GM19468 (cell line): ENCODE results near the gene TSC22D4.
"Not testable (repeated sequence)": the region's sequence is repeated elsewhere in the genome, so short reads cannot be mapped to it uniquely, and the experiment has no call there.

Experiments
- ATAC-seq: cut with Tn5 transposase; IDR thresholded peaks from one replicate; pipeline ENCODE4 v1.9.1; 2021; ENCODE audit warnings: mild to moderate bottlenecking, moderate library complexity, moderate number of reproducible peaks; ENCODE audit not compliant: unreplicated experiment; ENCODE audit errors: extremely low read depth

The TSC22D4 gene

DNA sequence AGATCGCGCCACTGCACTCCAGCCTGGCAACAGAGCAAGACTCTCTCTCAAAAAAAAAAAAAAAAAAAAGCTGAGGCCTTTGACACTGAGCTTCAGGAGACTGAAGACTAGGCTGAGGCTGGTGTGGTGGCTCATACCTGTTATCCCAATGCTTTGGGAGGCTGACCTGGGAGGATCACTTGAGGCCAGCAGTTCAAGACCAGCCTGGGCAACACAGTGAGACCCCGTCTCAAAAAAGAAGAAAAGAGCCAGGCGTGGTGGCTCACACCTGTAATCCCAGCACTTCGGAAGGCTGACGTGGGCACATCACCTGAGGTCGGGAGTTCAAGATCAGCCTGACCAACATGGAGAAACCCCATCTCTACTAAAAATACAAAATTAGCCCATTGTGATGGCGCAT lies 31.7 kb downstream of the TSC22D4 start:
- not testable (repeated sequence) for ATAC-seq

DNA sequence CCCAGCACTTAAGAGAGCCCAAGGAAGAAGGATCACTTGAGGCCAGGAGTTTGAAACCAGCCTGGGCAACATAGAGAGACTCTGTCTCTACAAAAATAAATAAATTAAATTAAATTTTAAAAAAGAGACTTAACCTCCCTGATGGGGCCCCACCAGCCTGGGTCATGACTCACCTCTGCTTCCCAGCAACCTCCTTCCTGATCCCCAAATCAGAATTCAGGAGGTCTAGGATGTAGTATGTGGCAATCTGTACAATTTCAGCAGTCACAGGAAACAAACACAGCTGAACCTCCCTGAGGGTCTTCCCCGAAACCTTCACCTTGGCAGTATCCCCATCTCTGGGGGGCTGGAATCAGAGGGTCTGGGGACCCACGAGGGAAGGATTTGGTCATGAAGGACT lies 33.0 kb downstream of the TSC22D4 start:
- ATAC-seq, result no peak

DNA sequence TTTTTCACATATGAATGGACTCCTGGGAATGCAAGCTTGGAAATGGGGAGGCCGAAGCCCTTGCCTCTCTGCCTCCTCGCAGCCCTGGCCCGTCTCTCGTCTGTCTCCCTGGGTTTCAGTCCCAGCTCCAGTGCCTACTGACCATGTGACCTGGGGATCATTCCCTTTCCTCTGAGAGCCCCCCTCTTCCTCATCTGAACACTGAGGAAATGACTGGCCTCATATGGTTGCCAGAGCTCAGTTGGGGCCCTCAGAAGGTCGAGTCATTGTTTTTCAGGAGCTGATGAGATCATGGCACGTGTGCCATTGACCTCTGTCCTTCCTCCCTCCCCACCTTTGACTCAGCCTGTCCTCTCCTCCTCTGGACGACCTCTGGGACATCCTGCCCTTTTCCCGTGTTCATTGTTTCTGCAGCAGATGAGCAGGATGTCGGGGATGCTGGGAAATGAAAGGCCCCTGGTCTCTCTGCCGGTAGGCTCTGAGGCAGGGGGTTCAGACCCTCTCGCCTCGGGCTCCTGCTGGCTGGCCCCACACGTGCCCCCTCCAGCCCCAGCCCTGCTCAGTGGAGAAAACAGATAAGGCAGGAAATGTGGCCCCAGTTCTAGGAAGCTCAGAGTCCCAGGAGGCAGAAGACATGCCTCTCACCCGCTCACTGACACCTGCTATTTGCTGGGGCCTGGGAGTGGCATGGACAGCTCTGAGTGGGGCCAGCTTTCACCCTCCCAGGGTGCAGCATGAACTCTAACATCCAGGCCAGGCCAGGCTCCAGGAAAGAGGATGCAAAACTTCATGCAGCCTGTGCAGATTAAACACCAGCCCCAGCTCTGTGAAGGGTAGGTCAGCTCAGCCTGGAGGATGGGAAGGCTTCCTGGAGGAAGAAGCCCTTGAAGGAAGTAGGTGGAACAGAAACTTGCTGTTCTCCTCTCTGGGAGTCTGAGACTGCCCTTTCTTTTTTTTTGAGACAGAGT lies 34.4 kb downstream of the TSC22D4 start:
- no peak for ATAC-seq

DNA sequence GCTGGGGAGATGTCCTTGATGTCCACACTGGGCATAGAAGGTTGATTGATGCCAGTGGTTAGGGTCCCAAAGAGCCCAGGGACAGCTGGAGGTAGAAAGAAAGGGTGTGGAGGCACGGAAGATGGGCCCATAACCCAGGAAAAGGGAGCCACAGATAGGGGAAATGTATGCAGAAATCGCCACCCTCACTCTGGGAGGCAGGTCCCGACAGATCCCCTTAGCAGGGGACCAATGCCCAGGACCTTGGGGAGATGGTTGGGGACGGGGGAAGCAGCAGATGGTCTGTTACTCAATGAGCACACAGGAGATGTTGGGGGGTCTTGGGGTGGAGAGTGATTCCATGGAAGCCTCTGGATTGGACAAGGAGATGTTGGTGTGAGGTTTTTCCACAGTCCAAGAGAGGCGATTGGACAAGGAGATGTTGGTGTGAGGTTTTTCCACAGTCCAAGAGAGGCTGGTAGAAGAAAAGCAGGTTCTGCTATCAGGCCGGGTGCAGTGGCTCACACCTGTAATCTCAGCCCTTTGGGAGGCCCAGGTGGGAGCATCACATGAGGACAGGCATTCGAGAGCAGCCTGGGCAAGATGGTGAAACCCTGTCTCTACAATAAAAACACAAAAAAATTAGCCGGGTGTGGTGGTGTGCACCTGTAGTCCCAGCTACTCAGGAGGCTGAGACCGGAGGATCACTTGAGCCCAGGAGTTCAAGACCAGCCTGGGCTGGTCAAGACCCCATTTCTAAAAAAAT lies 35.7 kb downstream of the TSC22D4 start:
- ATAC-seq, result no peak

DNA sequence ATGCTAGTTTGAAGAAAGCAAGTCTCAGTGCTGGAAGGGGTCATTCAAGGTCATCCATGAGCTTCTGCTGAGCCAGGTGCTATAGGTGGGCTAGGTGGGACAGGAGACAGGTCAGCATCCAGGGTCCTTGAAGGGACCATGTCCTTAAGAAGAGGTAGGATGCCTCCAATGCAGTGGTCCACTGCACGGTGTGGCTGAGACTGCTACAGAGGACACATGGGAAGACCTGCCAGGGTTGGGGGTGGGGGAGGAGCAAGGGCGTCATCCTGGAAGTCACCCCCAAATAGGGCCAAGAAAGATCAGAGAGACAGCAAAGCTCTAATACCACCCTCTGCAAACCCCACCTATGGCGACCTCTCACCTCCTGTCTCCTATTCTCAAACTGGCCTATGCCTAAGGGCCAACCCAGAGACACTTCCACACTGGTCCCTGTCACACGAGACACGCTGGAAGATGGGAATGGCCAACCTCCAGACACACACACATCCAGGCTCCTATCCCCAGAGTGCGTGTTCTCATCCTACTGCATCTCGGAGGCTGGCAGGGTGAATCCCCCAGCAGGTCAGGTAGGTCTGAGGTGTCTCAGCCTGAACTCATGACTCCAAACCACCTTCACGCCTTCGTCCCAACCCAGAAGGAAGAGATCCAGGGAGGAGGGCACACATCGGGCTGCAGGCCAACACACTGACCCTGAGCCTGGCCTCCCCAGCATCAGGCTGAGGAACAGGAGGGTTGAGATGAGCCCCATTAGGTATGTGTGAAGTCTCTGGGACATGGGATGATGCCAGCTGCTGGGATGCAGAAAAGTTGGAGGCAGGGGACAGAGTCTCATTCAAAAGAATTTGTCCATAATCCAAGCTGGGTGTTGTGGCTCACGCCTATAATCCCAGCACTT lies 37.1 kb downstream of the TSC22D4 start:
- no peak for ATAC-seq

DNA sequence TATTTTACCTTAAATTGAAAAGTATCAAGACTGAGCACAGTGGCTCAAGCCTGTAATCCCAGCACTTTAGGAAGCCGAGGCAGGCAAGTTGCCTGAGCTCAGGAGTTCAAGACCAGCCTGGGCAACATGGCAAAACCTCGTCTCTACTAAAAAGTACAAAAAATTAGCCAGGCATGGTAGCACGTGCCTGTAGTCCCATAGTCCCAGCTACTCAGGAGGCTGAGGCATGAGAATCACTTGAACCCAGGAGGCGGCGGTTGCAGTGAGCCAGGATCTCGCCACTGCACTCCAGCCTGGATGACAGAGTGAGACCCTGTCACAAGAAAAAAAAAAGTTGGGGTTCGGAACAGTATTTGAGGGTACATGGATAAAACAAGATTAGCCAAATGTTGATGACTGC lies 39.8 kb downstream of the TSC22D4 start:
- ATAC-seq, result not testable (repeated sequence)

DNA sequence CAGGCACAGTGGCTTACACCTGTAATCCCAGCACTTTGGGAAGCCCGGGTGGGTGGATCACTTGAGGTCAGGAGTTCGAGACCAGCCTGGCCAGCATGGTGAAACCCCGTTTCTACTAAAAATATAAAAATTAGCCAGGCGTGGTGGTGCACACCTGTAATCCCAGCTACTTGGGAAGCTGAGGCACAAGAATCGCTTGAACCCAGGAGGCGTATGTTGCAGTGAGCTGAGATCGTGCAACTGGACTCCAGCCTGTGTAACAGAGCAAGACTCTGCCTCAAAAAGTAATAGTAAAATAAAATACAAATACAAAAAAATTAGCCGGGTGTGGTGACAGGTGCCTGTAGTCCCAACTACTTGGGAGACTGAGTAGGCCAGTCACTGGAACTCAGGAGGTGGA lies 40.3 kb downstream of the TSC22D4 start:
- not testable (repeated sequence) for ATAC-seq

DNA sequence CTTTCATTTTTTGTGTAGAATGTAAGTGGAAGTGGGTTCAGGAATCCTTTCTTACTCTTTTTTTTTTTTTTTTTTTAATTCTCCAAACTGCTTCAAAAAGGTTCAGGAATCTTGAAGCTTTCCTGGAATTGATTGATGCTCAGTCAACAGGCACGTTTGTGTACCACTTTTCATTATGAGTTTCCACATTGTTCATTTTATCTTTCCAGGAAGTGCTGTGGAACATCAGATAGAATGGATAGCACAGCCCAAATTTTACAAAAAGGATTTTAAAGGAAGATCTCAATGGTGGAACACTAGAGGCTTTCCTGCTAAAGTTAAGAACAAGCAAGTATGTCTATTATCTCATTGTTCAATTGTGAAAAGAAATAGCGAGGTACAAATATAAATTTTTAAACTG lies 40.8 kb downstream of the TSC22D4 start:
- ATAC-seq, result no peak

DNA sequence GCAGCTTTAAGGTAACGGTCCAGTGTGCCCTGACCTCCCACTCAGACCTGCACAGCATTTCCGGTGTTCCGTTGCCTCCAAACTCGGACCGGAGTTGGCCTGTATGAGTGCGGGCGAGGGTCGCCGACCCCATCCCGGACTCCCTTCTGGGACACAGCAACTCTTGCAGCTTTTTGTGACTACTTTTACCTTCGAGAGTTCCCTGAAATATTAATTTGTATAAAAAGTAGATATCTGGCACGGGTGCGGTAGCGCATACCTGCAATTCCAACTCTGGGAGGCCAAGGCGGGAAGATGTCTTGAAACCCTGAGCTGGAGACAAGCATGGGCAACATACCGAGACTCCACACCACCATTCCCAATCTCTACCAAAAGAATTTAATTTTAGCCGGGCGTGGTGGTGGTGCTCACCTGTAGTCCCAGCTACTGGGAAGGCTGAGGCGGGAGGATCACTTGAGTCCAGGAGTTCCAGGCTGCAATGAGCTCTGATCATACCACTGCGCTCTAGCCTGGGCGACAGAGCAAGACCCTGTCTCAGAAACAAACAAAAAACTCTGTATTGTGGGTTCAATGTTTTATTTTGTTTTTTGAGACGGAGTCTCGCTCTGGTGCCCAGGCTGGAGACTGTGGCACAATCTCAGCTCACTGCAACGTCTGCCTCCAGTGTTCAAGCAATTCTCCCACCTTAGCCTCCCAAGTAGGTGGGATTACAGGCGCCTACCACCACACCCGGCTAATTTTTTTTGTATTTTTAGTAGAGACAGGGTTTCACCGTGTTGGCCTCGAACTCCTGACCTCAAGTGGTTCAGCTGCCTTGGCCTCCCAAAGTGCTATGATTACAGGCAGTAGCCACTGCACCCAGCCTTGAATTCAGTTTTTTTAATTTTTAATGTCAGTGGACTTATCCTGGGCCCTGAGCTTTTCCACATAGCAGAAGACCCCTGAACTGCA lies 41.6 kb downstream of the TSC22D4 start:
- ATAC-seq, result no peak

DNA sequence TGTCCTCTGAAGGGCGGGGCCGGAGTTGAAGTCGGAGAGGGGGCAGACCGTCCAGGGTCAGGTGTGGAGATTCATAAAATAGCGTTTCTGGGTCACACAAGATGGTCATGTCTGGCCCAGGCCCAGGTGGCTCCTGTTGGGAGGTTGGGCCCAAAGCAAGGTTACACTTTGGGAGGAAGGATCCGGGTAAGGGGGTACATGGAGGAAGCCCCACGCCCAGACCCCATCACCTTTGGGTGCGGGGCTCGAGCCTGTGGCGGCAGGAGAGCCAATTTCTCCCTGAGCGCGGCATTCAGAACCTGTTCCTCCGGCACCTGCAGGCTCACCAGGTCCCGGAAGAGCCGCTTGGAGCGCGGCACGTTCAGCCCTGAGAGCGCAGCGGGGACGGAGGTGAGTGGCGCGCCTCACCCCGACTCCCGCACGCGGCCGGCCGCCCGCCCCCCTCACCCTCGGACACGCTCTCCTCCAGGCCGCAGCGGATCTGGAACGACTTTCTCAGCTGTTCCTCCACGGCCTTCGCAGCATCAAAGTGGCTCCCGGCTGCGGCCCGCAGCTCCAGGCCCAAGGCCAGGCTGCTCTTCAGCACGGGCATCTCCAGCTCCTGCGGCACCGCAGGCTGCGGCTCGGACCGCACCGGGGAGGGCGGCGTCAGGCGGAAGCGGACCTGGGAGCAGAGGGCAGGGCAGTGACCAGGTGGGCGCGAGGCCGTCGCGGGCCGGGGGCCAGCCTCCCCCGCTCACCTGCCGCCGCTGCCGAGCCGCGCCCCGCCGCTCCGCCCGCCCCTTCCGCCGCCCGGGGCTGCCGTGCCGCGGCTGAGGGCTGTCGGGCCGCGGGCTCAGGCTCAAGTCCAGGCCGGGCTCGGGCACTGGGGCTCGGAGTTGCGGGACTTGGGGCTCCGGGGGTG lies 43.4 kb downstream of the TSC22D4 start:
- no peak for ATAC-seq

DNA sequence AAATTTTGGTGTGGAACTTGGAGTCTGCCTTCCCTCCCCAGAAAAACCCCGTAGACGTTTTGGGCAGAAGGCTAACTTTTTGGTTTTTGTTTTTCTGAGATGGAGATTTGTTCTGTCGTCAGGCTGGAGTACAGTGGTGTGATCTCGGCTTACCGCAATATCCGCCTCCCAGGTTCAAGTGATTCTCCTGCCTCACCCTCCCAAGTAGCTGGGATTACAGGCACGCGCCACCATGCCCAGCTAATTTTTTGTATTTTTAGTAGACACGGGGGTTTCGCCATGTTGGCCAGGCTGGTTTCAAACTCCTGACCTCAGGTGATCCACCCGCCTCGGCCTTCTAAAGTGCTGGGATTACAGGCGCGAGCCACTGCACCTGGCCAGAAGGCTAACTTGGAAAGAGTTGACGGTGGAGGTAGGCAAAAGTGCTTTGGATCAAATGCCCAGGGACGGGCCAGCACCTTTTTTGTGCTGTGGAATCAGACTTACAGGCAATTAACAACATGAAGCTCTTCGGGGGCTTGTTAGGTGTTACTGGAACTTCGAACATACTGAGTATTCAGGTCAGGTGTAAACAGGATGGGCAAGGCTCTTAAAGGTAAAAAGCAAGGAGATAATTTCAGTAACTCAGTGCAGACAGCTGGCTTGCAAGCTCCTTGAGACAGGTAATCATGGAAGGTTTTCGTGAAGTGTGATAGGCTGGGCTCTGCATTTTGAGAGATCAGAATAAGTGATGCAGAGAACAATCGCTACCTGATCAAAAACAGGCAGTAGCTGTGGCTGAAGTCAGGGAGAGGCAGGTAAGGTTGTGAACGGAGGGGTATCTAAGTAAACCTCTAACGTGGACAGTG lies 44.5 kb downstream of the TSC22D4 start:
- ATAC-seq, result no peak

DNA sequence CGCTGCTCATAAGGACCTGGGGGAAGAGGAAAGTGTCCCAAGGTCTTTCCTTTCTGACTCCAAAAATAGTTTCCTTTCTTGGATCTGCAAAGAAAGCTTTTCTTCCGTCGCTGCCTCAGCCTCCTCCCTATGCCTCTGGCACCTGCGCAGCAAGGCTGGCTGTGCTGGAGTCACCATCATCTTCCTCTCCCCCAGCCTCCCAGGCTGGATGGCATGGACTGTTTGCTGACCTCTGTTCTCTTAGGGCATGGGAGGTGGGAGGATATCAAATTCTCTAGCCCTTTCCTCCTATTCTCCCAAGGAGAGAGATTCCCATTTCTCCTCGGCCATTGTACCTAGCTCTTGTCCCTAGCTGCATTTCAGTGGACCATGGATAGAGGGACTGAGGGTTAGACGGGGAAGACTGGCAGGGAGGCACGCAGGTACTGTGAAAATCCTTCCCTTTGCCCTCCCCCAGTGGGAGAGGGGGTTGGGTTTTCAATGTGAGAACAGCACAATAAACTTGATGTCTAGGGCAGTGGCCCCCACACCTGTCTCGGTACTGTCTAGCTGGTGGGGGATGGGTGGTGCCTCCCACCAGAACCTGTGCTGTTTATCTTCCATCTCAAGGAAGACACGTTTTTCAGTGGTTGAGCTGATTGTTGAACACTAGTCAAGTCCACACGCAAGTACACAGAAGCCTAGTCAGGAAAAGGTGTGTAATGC lies 45.3 kb downstream of the TSC22D4 start:
- ATAC-seq, result no peak

DNA sequence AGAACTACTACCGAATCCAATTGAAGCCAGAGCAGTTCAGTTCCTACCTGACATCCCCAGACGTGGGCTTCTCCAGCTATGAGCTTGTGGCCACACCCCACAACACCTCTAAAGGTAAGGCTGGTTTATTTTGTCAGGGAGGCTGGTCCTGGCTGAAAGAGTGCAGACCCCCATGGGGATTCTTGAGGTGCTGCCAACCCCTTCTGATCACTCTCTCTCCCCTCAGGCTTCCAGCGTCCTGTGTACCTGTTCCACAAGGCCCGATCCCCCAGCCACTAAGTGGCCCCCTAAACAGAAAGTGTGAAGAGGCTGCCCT lies 45.8 kb downstream of the TSC22D4 start:
- no peak for ATAC-seq

DNA sequence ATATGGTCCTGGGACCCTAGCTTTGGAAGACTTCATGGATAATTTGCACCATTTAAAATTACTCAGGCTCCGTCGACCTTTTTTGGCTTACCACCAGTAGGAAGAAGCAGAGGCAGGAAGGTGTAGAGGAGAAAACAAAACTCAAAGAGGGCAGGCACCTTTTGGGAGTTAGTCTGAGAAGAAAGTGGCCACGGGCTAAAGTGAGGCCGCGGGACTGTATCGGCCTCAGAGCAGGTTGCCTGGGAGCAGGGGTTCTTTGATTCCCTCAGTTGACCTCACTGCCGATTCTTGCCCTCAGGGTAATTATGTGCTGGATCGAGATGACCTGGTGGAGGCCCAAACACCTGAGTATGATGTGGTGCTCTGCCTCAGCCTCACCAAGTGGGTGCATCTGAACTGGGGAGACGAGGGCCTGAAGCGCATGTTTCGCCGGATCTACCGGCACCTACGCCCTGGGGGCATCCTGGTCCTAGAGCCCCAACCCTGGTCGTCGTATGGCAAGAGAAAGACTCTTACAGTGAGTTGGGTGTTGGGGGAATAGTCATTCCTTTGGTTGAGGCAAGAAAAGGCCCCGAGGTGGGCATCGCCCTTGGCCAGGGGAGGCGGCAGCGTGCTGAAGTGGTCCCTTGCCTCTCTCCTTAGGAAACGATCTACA lies 46.3 kb downstream of the TSC22D4 start:
- no peak for ATAC-seq

DNA sequence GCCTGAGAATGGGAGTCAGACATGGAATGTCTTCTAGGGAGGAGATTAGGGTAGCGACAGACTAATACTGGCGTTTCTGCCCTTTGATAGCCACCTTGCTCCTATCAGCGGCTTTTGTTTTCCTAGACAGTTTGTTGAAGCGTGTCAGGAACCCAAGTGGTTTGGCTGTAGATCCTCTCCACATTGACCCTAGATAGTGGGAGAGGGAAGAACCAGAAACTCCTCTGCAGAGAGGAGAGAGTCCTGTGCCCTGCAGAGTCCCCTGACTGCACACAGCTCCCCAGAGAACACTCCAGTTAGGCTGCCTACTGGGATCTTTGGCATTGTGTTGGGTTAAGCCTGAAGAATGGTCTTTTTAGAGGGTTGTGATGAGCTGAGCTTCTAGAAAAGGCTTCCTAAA lies 47.0 kb downstream of the TSC22D4 start:
- ATAC-seq, result no peak

DNA sequence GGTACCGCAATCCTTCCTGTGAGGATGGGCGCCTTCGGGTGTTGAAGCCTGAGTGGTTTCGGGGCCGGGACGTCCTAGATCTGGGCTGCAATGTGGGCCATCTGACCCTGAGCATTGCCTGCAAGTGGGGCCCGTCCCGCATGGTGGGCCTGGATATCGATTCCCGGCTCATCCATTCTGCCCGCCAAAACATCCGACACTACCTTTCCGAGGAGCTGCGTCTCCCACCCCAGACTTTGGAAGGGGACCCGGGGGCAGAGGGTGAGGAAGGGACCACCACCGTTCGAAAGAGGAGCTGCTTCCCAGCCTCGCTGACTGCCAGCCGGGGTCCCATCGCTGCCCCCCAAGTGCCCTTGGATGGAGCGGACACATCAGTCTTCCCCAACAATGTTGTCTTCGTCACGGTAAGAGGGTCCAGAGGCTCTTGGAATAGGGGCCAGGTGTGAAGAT lies 47.7 kb downstream of the TSC22D4 start:
- no peak for ATAC-seq
